Measurements from ENCODE around the gene CTSS. TPM values are rescaled to one million over a fixed set of nuclear protein-coding genes. Genes with fewer than 3 reads are reported as not detected.
"Not testable (repeated sequence)": the region's sequence is repeated elsewhere in the genome, so short reads cannot be mapped to it uniquely, and the experiment has no call there.

The CTSS gene
- total and polyA plus RNA-seq, 8 donors, result 5.8 to 194 (median 44.3) TPM

- intact Hi-C loops (cut with DNase I; ENCODE audit: low total_unique reads), result no loop called here
- DNase-seq, result no peak
- no peaks in the 10 kb centered on the region for H3K27me3 ChIP-seq
Measured at GRCh38 chr1:150724336-150724735, 41.2 kb downstream of the CTSS start.

GRCh38 chr1:150720703-150721102 is 44.9 kb downstream of the CTSS start, which contains the start of gene HORMAD1:
TSS of gene HORMAD1 (minus strand) at chr1:150720895. CDS start at chr1:150719505, 1,390 bp downstream.
- TF ChIP-seq POLR2AphosphoS5 (IDR thresholded peaks at IDR 0.05) (no peak), POLR2A (IDR thresholded peaks at IDR 0.05) (no peak), EP300 (IDR thresholded peaks at IDR 0.05) (no peak)
- TF ChIP-seq, protein P1, sequence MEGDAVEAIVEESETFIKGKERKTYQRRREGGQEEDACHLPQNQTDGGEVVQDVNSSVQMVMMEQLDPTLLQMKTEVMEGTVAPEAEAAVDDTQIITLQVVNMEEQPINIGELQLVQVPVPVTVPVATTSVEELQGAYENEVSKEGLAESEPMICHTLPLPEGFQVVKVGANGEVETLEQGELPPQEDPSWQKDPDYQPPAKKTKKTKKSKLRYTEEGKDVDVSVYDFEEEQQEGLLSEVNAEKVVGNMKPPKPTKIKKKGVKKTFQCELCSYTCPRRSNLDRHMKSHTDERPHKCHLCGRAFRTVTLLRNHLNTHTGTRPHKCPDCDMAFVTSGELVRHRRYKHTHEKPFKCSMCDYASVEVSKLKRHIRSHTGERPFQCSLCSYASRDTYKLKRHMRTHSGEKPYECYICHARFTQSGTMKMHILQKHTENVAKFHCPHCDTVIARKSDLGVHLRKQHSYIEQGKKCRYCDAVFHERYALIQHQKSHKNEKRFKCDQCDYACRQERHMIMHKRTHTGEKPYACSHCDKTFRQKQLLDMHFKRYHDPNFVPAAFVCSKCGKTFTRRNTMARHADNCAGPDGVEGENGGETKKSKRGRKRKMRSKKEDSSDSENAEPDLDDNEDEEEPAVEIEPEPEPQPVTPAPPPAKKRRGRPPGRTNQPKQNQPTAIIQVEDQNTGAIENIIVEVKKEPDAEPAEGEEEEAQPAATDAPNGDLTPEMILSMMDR (IDR thresholded peaks at IDR 0.05), result no peak
- H3K27me3 ChIP-seq, result no peaks in the 10 kb centered on the region
- H3K9me3 ChIP-seq, result no peaks in the 10 kb centered on the region
- WGBS, 5 donors, result 96 to 98% (median 97%) methylated on average over 24 of the region's 24 CpGs
- intact Hi-C loops (cut with DNase I; ENCODE audit: low total_unique reads), result no loop called here
- H3K36me3 ChIP-seq, result no peaks in the 10 kb centered on the region
- H3K27ac ChIP-seq, result no peak within 1 kb of the TSS
- no peaks in the 10 kb centered on the region for H3K4me1 ChIP-seq
- H3K4me3 ChIP-seq, result no peak within 1 kb of the TSS
- DNase-seq, result no peak

More at GRCh38 chr1:150724336-150724735, 41.2 kb downstream of the CTSS start:
- H3K4me1 ChIP-seq, result no peaks in the 10 kb centered on the region
- TF ChIP-seq, protein P1 (IDR thresholded peaks at IDR 0.05), result no peak
- no peak for TF ChIP-seq POLR2A (IDR thresholded peaks at IDR 0.05)
- no peak for TF ChIP-seq POLR2AphosphoS5 (IDR thresholded peaks at IDR 0.05)
- TF ChIP-seq EP300 (IDR thresholded peaks at IDR 0.05), result no peak
- no peaks in the 10 kb centered on the region for H3K36me3 ChIP-seq
- WGBS, 5 donors, result 33 to 63% (median 48%) methylated on average over 2 of the region's 2 CpGs
- H3K9me3 ChIP-seq, result no peaks in the 10 kb centered on the region
- H3K27ac ChIP-seq, result no peak overlapping the region
- no peak overlapping the region for H3K4me3 ChIP-seq

DNA sequence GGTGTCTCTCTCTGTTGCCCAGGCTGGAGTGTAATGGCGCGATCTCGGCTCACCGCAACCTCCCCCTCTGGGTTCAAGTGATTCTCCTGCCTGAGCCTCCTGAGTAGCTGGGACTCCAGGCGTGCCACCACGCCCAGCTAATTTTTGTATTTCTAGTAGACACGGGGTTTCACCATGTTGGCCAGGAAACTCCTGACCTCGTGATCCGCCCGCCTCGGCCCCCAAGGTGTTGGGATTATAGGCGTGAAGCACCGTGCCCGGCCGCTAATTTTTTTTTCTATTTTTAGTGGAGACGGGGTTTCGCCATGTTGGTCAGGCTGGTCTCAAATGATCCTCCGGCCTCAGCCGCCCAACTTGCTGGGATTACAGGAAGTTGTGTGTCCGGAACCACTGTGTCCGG is 45.5 kb downstream of the CTSS start:
- Histone ChIP-seq H3K4me1 (no peaks in the 10 kb centered on the region), H3K36me3 (no peaks in the 10 kb centered on the region), H3K27me3 (no peaks in the 10 kb centered on the region), H3K4me3 (no peak overlapping the region), H3K27ac (no peak overlapping the region), H3K9me3 (no peaks in the 10 kb centered on the region)
- 95 to 98% (median 96%) methylated on average over 21 of the region's 21 CpGs for WGBS, 5 donors
- intact Hi-C loops (cut with DNase I; ENCODE audit: low total_unique reads), result no loop called here
- DNase-seq, result no peak
- TF ChIP-seq EP300 (IDR thresholded peaks at IDR 0.05) (no peak), POLR2A (IDR thresholded peaks at IDR 0.05) (no peak), POLR2AphosphoS5 (IDR thresholded peaks at IDR 0.05) (no peak)
- TF ChIP-seq, protein P1 (IDR thresholded peaks at IDR 0.05), result no peak

GRCh38 chr1:150718225-150718891 is 47.2 kb downstream of the CTSS start:
- no peak for DNase-seq
- no peak for TF ChIP-seq EP300 (IDR thresholded peaks at IDR 0.05)
- Histone ChIP-seq H3K4me3 (no peak overlapping the region), H3K27ac (no peak overlapping the region), H3K36me3 (no peaks in the 10 kb centered on the region), H3K9me3 (no peaks in the 10 kb centered on the region), H3K27me3 (no peaks in the 10 kb centered on the region), H3K4me1 (no peaks in the 10 kb centered on the region)
- 79 to 84% (median 82%) methylated on average over 11 of the region's 11 CpGs for WGBS, 5 donors
- intact Hi-C loops (cut with DNase I; ENCODE audit: low total_unique reads), result no loop called here

DNA sequence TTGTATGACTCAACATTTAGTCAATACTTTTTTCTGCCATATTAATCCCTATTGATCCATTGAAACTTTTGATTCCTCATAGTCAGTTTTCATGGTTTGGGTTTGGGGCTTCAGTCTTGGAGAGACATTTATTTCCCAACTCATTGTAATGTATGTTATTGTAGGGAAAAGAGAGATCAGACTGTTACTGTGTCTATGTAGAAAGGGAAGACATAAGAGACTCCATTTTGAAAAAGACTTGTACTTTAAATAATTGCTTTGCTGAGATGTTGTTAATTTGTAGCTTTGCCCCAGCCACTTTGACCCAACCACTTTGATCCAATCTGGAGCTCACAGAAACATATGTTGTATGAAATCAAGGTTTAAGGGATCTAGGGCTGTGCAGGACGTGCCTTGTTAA is 56.5 kb downstream of the CTSS start:
- H3K27me3 ChIP-seq; DNase-seq; H3K4me1 ChIP-seq; H3K27ac ChIP-seq; H3K36me3 ChIP-seq; H3K9me3 ChIP-seq; intact Hi-C loops (cut with DNase I; ENCODE audit: low total_unique reads); H3K4me3 ChIP-seq: not testable (repeated sequence)
- 67 to 86% (median 71%) methylated on average over 1 of the region's 1 CpG for WGBS, 5 donors
